ENCODE data around the gene FGFR3.
A peak's percentile ranks its signal among the peaks of the same experiment; 100 is the strongest.

Gene FGFR3

DNA sequence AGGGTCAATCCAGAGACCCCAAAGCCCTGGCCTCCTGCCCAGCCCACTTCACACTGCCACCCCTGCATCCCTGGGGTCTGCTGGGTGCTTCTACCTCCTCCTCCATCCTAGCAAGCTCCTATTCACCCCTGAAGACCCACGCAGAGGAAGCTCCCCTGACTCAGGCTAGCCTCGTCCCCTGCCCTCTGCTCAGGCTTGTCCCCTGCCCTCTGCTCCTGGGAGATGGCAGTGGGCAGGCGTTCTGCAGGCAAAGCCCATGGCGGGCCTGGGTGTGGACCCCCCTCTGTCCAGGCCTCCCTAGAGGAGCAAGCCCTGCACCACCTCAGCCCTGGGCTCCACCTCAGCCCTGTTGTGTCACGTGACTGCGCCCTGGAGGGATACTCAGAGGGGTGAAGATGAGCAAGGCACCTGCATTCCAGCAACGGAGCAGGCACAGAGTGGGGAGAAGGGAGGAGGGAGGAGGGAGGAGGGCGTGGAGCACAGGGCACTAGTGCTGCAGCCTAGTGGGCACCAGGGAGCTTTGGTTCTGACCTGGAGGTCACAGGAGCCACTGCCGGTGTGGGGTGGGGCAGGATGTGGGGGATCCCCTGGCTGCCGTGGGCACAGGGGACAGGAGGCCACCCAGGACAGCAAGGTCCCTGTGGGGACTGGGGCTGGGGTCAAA lies 27.6 kb upstream of the FGFR3 start:
- H3K27ac Mint-ChIP-seq = no peak overlapping the region
- DNase-seq = no peak
- H3K36me3 Mint-ChIP-seq (ENCODE audit: low read depth) = no peaks in the 10 kb centered on the region
- H3K4me1 Mint-ChIP-seq = peaks cover 16% of the 10 kb centered on the region
- H3K27me3 Mint-ChIP-seq (ENCODE audit: low read depth, poor library complexity) = peaks cover 4% of the 10 kb centered on the region
- TF ChIP-seq, protein P1, sequence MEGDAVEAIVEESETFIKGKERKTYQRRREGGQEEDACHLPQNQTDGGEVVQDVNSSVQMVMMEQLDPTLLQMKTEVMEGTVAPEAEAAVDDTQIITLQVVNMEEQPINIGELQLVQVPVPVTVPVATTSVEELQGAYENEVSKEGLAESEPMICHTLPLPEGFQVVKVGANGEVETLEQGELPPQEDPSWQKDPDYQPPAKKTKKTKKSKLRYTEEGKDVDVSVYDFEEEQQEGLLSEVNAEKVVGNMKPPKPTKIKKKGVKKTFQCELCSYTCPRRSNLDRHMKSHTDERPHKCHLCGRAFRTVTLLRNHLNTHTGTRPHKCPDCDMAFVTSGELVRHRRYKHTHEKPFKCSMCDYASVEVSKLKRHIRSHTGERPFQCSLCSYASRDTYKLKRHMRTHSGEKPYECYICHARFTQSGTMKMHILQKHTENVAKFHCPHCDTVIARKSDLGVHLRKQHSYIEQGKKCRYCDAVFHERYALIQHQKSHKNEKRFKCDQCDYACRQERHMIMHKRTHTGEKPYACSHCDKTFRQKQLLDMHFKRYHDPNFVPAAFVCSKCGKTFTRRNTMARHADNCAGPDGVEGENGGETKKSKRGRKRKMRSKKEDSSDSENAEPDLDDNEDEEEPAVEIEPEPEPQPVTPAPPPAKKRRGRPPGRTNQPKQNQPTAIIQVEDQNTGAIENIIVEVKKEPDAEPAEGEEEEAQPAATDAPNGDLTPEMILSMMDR (IDR thresholded peaks at IDR 0.05) = no peak
- H3K4me3 Mint-ChIP-seq = no peak overlapping the region
- H3K9me3 Mint-ChIP-seq = no peaks in the 10 kb centered on the region

DNA sequence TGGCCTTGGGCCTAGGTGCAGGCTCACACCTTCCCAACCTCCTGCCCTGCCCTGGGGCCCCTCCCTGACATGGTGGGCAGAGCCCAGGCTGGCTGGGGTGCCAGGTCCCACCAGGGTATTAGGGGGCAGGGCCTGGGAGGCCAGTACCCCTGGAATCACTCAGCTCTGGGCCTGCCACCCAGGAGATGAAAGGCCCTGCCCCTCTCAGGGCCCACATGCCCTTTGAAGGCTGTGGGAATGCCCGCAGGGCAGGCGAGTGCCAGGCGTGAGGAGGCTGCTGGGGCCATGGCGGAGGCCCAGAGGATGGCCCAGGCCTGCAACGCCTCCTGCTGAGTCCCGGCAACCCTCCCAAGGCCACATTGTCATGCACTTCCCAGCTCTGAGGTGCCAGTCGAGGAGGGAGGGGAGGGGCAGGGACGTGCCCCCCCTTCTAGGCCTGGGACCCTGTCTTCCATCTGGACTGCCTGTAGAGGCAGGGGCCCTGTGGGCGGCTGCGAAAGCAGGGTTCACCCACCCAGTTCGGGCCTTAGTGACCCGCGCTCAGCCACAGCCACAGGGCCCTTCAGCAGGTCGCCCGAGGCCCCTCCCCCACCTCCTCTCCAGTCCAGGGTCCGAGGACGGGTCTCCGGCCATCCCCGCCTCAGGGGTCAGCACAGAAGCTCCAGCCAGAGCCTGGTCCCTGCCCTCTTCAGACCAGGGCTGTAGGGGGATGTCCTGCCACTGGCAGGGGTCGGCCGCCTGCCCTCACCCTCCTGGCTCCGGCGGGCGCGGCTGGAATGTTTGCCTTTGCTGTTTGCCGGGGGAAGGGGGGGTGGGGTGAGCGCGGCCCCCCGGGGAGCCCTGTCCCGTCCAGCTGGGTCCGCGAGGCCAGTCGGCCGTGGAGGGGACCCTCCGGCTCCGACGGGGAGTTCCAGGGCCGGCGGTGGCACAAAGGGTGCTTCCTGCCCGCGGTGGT lies 26.7 kb upstream of the FGFR3 start:
- Mint-ChIP-seq H3K4me3 (no peak overlapping the region), H3K36me3 (ENCODE audit: low read depth) (no peaks in the 10 kb centered on the region), H3K27me3 (ENCODE audit: low read depth, poor library complexity) (peaks cover 4% of the 10 kb centered on the region), H3K4me1 (peaks cover 24% of the 10 kb centered on the region), H3K9me3 (no peaks in the 10 kb centered on the region), H3K27ac (no peak overlapping the region)
- DNase-seq = peak; percentile 52
- TF ChIP-seq, protein P1 (IDR thresholded peaks at IDR 0.05) = no peak

DNA sequence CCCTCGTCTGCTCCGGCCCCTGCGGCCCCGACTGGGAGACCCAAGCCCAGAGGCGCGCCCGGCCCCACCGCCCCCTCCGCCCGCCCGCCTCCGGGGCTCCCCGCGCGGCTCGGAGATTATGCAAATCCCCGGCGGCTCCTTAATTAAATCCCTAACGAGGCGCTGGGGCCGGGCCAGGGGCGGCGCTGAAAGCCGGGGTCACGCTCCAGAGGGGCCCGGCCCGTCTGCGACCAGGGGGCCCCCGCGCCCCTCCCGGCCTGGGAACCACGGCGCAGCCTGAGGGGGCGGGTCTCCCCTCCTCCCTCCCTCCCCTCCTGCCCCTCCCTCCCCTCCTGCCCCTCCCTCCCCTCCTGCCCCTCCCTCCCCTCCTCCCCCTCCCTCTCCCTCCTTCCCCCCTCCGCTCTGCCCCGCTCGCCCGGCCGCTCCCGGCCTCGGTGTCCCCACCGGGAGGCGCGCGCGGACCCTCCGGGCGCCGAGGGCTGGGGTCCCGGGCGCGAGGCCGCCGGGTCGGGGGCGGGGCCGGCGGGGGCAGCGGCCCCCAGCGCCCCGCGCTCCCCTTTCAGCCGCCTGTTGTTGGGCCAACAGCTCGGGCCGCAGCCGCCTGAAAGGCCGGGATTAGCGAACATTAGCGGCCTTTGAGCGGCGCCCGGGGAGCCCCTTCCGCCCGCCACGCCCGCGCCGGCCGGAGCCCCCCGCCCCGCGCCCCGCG lies 25.9 kb upstream of the FGFR3 start:
- Mint-ChIP-seq H3K27me3 (ENCODE audit: low read depth, poor library complexity) (peaks cover 4% of the 10 kb centered on the region), H3K27ac (no peak overlapping the region), H3K9me3 (no peaks in the 10 kb centered on the region), H3K4me1 (peaks cover 30% of the 10 kb centered on the region), H3K36me3 (ENCODE audit: low read depth) (no peaks in the 10 kb centered on the region), H3K4me3 (no peak overlapping the region)
- DNase-seq = peak; percentile 70
- TF ChIP-seq, protein P1 (IDR thresholded peaks at IDR 0.05) = no peak

DNA sequence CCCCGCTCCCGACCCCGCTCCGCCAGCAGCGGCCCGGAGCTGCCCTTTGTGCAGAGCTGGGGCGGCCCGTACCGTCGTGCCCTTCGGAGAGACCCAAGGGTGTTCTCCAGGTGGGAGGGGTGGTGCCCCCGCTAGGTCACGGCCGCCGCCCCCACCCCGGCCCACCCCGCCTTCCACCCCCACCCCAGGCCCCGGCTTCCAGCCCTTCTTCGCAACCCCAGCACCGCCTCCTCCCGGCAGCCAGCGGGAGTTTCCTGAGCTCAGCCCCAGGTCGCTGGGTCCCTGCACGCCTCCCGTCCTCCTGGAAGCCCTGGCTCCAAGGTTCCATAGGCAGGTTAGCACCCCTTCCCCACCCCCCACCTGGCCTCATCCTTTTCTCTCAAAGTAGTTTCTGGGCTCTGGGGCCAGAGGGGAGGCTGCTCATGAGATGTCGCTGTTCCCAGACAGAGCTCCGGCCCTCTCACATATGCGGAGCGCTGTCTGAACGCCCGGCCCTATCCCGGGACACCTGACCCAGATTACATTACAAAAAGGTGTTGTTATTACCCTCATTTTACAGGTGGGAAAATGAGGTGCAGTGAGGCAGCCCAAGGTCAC lies 25.2 kb upstream of the FGFR3 start:
- Mint-ChIP-seq H3K27ac (no peak overlapping the region), H3K27me3 (ENCODE audit: low read depth, poor library complexity) (peaks cover 4% of the 10 kb centered on the region), H3K36me3 (ENCODE audit: low read depth) (no peaks in the 10 kb centered on the region), H3K9me3 (no peaks in the 10 kb centered on the region), H3K4me1 (peaks cover 27% of the 10 kb centered on the region), H3K4me3 (peak overlapping the region; percentile 70)
- DNase-seq = peak; percentile 69
- TF ChIP-seq, protein P1 (IDR thresholded peaks at IDR 0.05) = peak; percentile 25

DNA sequence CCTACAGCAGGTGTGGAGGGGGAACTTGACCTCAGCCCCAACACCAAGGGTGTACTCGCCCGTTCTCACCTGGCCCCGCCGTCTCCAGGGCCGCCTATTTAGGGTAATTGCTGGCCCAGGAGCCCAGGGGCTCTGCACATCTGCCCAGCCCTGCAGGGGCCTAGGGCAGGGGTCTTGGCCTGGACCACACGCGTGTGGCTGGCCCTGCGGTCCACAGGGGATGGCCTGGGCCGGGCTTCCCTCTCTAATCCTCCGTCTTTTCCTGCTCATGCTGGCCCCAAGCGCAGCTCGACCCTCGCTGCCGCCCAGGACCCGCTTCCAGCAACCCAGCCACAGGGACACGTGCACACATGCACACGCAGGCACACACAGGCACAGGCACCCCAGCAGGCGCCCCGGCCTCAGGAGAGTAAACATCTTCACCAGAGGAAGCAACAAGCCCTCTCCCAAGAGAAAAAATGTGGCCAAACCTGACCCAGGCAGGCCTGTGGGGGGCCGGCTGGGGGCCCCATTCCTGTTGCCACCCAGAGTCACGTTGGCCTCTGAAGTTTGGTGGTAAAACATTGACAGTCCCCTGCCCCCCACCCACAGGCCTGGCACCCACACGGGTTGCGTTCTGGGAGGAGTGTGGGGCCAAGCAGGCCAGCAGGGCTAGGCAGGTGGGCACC lies 24.6 kb upstream of the FGFR3 start:
- Mint-ChIP-seq H3K9me3 (no peaks in the 10 kb centered on the region), H3K36me3 (ENCODE audit: low read depth) (no peaks in the 10 kb centered on the region), H3K27ac (no peak overlapping the region), H3K4me1 (peaks cover 27% of the 10 kb centered on the region), H3K4me3 (peak overlapping the region; percentile 70), H3K27me3 (ENCODE audit: low read depth, poor library complexity) (peaks cover 4% of the 10 kb centered on the region)
- no peak for DNase-seq
- TF ChIP-seq, protein P1 (IDR thresholded peaks at IDR 0.05) = no peak

Measured in nephron progenitor cell (in vitro differentiated cells).